HFFc6 (cell line): Measurements from ENCODE around the gene P3H4. TPM values are rescaled to one million over a fixed set of nuclear protein-coding genes. Genes with fewer than 3 reads are reported as not detected.
"Not testable (repeated sequence)": the region's sequence is repeated elsewhere in the genome, so short reads cannot be mapped to it uniquely, and the experiment has no call there.

Experiments used
- DNase-seq: peaks from one replicate; pipeline ENCODE4 v3.0.0-alpha.2; 2018
- H3K27ac Mint-ChIP-seq: 2 replicates; pipeline ENCODE4 v1.8.0; 2020; ENCODE audit warnings: mild to moderate bottlenecking, mixed read lengths
- H3K27me3 Mint-ChIP-seq: 2 replicates; pipeline ENCODE4 v1.8.0; 2021; ENCODE audit warnings: mild to moderate bottlenecking, moderate library complexity, mixed read lengths; ENCODE audit not compliant: insufficient read depth
- H3K36me3 Mint-ChIP-seq: 2 replicates; pipeline ENCODE4 v1.8.0; 2021; ENCODE audit warnings: low read depth, mixed read lengths
- H3K4me1 Mint-ChIP-seq: 2 replicates; pipeline ENCODE4 v1.8.0; 2020; ENCODE audit warnings: low read depth, mixed read lengths
- H3K4me3 Mint-ChIP-seq: 2 replicates; pipeline ENCODE4 v1.8.0; 2020; ENCODE audit warnings: mild to moderate bottlenecking, moderate library complexity, mixed read lengths
- H3K9me3 Mint-ChIP-seq: 2 replicates; pipeline ENCODE4 v1.8.0; 2020; ENCODE audit warnings: mild to moderate bottlenecking, mixed read lengths
- CTCF ChIP-seq: fragments of 200-600 bp; sonication (generic); IDR thresholded peaks from 2 replicates; pipeline ENCODE4 v1.5.0; 2021; ENCODE audit warnings: antibody characterized with exemption, mild to moderate bottlenecking
- long read RNA-seq: library from polyadenylated mRNA; unstranded; transcript quantifications from one replicate; pipeline ENCODE4 v2.0.0, GENCODE V29; 2019
- total RNA-seq, 6 experiments: library from RNA; stranded (reverse); fragmentation: NEBNext Ultra II Directional; extraction: Animal tissue kit (Norgen Biotek cat#: 25700); gene quantifications; 2 replicates in 1 of 6; 3 replicates in 5 of 6; pipeline ENCODE4 v1.2.3, GENCODE V29; 2021

Gene P3H4
- total RNA-seq, result 10 to 100 TPM; 48.8 to 75.5 (median 50.3) TPM
- long read RNA-seq, transcript P3H4-202 (8 exons, 2,601 nt), result major isoform, 108 of 163 reads
- long read RNA-seq, partial matches to known transcripts, result 32 of 163 reads
- long read RNA-seq, other reads (novel, unspliced or antisense), result 20 of 163 reads

GRCh38 chr17:41811549-41812380 is at the start of gene P3H4:
P3H4 (minus strand) TSS chr17:41811949; CDS start chr17:41811915, 34 bp downstream.
- DNase-seq, result peak; percentile 76
- TF ChIP-seq CTCF, result peak; percentile 79
- peak within 1 kb of the TSS; percentile 96 for H3K4me3 Mint-ChIP-seq
- peaks cover 2% of the 10 kb centered on the region for H3K27me3 Mint-ChIP-seq
- peaks cover 29% of the 10 kb centered on the region for H3K4me1 Mint-ChIP-seq
- H3K9me3 Mint-ChIP-seq, result no peaks in the 10 kb centered on the region; the same call in 1 of the 2 replicates
- H3K27ac Mint-ChIP-seq, result peak within 1 kb of the TSS; percentile 87
- H3K36me3 Mint-ChIP-seq, result peaks cover 26% of the 10 kb centered on the region

- H3K36me3 Mint-ChIP-seq, result no peaks in the 10 kb centered on the region; the same call in 1 of the 2 replicates
- H3K27ac Mint-ChIP-seq, result no peak overlapping the region
- peaks cover 16% of the 10 kb centered on the region for H3K4me1 Mint-ChIP-seq
- no peaks in the 10 kb centered on the region; the same call in none of the 2 replicates for H3K27me3 Mint-ChIP-seq
- TF ChIP-seq CTCF, result no peak
- no peaks in the 10 kb centered on the region for H3K9me3 Mint-ChIP-seq
- DNase-seq, result no peak
- no peak overlapping the region for H3K4me3 Mint-ChIP-seq
Measured at GRCh38 chr17:41860254-41860931, 48.6 kb upstream of the P3H4 start.

GRCh38 chr17:41851382-41851781 is 39.6 kb upstream of the P3H4 start:
- H3K27ac Mint-ChIP-seq, DNase-seq, H3K4me3 Mint-ChIP-seq, H3K9me3 Mint-ChIP-seq, H3K27me3 Mint-ChIP-seq: not testable (repeated sequence)
- Mint-ChIP-seq H3K36me3 (peaks cover 22% of the 10 kb centered on the region; the same call in 1 of the 2 replicates), H3K4me1 (peaks cover 26% of the 10 kb centered on the region)

GRCh38 chr17:41849251-41849990 is 37.7 kb upstream of the P3H4 start:
- no peaks in the 10 kb centered on the region; the same call in 1 of the 2 replicates for H3K27me3 Mint-ChIP-seq
- DNase-seq, result no peak
- H3K27ac Mint-ChIP-seq, result 0 out of 2 replicates have a peak overlapping the region, but pooled peaks have one; percentile 1
- no peak for TF ChIP-seq CTCF
- no peak overlapping the region for H3K4me3 Mint-ChIP-seq
- H3K36me3 Mint-ChIP-seq, result peaks cover 21% of the 10 kb centered on the region
- no peaks in the 10 kb centered on the region for H3K9me3 Mint-ChIP-seq
- peaks cover 36% of the 10 kb centered on the region for H3K4me1 Mint-ChIP-seq

GRCh38 chr17:41848788-41849187 is 37.0 kb upstream of the P3H4 start:
- 0 out of 2 replicates have a peak overlapping the region, but pooled peaks have one; percentile 1 for H3K27ac Mint-ChIP-seq
- peak; percentile 37 for DNase-seq
- no peak overlapping the region for H3K4me3 Mint-ChIP-seq
- peaks cover 14% of the 10 kb centered on the region for H3K36me3 Mint-ChIP-seq
- H3K9me3 Mint-ChIP-seq, result no peaks in the 10 kb centered on the region
- H3K4me1 Mint-ChIP-seq, result peaks cover 36% of the 10 kb centered on the region
- TF ChIP-seq CTCF, result no peak
- no peaks in the 10 kb centered on the region; the same call in 1 of the 2 replicates for H3K27me3 Mint-ChIP-seq
